Retinal pigment epithelial cell (primary cell): ENCODE measurements around the gene SEZ6L.

ENCODE experiments used
- DNase-seq: peaks from one replicate; pipeline ENCODE4 v3.0.0-alpha.2; 2010; ENCODE audit warnings: low read depth
- H3K4me3 ChIP-seq: 2 replicates; pipeline ENCODE4 v1.5.1; 2011; ENCODE audit warnings: mild to moderate bottlenecking, low read length, control low read depth, moderate library complexity
- TF ChIP-seq, protein P1 (sequence below): conservative IDR thresholded peaks from 2 replicates; pipeline ENCODE4 v1.5.1; 2011; ENCODE audit warnings: low read depth, low read length, control low read depth, inconsistent platforms

Gene SEZ6L

GRCh38 chr22:26410386-26410785, 241.1 kb downstream of the SEZ6L start:
- DNase-seq = no peak
- no peak overlapping the region for H3K4me3 ChIP-seq
- TF ChIP-seq, protein P1, sequence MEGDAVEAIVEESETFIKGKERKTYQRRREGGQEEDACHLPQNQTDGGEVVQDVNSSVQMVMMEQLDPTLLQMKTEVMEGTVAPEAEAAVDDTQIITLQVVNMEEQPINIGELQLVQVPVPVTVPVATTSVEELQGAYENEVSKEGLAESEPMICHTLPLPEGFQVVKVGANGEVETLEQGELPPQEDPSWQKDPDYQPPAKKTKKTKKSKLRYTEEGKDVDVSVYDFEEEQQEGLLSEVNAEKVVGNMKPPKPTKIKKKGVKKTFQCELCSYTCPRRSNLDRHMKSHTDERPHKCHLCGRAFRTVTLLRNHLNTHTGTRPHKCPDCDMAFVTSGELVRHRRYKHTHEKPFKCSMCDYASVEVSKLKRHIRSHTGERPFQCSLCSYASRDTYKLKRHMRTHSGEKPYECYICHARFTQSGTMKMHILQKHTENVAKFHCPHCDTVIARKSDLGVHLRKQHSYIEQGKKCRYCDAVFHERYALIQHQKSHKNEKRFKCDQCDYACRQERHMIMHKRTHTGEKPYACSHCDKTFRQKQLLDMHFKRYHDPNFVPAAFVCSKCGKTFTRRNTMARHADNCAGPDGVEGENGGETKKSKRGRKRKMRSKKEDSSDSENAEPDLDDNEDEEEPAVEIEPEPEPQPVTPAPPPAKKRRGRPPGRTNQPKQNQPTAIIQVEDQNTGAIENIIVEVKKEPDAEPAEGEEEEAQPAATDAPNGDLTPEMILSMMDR = no peak

DNA sequence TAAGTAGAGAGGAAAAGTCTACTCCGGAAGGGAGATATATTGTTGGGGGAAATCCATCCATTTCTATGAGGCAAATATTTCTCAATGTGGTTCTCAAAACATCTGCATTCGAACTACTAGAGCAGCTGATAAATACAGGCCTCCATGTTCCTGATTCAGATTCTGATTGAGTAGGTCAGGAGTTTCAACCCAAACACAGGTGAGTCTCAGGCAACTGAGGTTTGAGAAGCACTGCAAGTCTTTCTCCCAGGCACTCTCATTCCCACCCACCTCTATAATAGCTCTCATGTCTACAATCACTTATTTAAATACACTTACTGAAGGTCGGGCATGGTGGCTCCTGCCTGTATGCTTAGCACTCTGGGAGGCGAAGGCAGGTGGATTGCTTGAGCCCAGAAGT, 245.1 kb downstream of the SEZ6L start:
- TF ChIP-seq, protein P1 = no peak
- no peak overlapping the region for H3K4me3 ChIP-seq
- DNase-seq = no peak

- no peak overlapping the region for H3K4me3 ChIP-seq
- DNase-seq = no peak
- TF ChIP-seq, protein P1 = no peak
Observed at GRCh38 chr22:26416256-26416655, 247.0 kb downstream of the SEZ6L start.

- H3K4me3 ChIP-seq = no peak overlapping the region
- no peak for DNase-seq
- TF ChIP-seq, protein P1 = no peak
Observed at GRCh38 chr22:26416670-26417276, 247.5 kb downstream of the SEZ6L start.

DNA sequence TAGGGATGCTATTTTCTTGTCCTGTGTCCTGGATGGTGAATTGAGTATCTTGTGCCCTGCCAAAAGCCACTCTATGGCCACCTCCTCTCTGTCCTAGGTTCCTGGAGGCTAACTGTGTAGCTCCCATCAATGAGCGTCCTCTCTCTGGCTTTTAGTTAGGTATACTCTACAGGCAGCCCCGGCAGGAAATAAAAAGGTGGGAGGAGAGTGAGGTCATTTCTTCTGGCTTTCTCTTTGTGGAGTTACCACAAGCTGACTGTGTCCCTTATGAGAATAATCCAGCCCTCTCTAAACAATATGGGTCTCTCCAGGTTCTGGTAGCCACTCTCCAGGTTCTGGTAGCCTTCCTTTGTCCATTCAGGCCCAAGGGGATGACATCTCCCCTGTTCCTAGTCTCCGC, 248.1 kb downstream of the SEZ6L start:
- TF ChIP-seq, protein P1 = no peak
- DNase-seq = no peak

DNA sequence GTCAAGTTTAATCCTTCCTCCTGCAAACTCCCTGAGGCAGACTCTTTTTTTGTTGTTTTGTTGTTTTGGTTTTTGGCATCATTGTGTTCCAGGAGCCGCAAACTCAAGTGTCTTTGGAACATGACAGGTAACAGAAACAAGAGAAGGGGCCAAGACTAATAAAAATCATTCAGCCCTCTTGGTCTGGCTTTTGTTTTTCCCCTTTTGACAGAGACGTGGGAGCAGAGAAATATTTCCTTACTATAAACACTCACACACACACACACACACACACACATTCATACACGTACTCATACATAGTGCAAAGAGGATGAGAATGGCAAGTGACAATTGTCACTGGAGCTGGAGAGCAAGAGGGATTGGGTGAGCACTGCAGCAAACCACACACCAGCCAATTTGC, 249.4 kb downstream of the SEZ6L start:
- H3K4me3 ChIP-seq = no peak overlapping the region
- TF ChIP-seq, protein P1 = no peak
- no peak for DNase-seq

More for the DNA sequence above, 248.1 kb downstream of the SEZ6L start:
- no peak overlapping the region for H3K4me3 ChIP-seq

- no peak overlapping the region for H3K4me3 ChIP-seq
- TF ChIP-seq, protein P1 = no peak
- no peak for DNase-seq
Observed at GRCh38 chr22:26426924-26427323, 257.7 kb downstream of the SEZ6L start.
